AG09309 (cell line): ENCODE results near the gene GATC.
"Not testable (repeated sequence)": the region's sequence is repeated elsewhere in the genome, so short reads cannot be mapped to it uniquely, and the experiment has no call there.

ENCODE experiments used
- DNase-seq: peaks from one replicate; pipeline ENCODE4 v3.0.0-alpha.2; 2010; ENCODE audit warnings: low read depth
- H3K4me3 ChIP-seq: 2 replicates; pipeline ENCODE4 v1.5.1; 2011; ENCODE audit warnings: mild to moderate bottlenecking, low read depth, low read length, moderate library complexity; ENCODE audit not compliant: control insufficient read depth
- CTCF ChIP-seq: IDR thresholded peaks from 2 replicates; pipeline ENCODE4 v1.5.1; 2011; ENCODE audit warnings: mild to moderate bottlenecking, low read depth, low read length, inconsistent platforms; ENCODE audit not compliant: insufficient read depth, control insufficient read depth; ENCODE audit errors: missing control alignments

The GATC gene

DNA sequence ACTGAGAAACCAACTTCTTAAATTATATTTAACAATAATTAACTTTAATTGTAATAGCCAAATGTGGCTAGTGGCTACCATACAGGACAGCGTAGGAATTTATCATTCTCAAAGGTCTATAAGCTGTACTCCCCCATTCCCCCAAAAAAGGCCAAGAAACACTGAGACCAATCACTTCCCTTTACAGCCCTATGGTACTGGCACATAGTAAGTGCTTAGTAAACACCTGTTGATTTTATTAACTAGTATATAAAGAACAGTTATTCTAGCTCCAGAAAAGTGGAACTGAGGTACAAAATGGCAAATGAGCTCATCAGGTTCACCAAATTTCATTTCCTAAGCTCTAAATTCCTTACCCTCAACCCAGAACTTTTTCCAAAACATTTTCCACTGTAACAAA lies 29.4 kb downstream of the GATC start:
- no peak for DNase-seq
- TF ChIP-seq CTCF = no peak
- H3K4me3 ChIP-seq = no peak overlapping the region

GRCh38 chr12:120479458-120479857 lies 33.2 kb downstream of the GATC start:
- no peak for TF ChIP-seq CTCF
- no peak for DNase-seq
- no peak overlapping the region for H3K4me3 ChIP-seq

- no peak for TF ChIP-seq CTCF
- DNase-seq = no peak
- no peak overlapping the region for H3K4me3 ChIP-seq
Measured at GRCh38 chr12:120480211-120480610, 34.0 kb downstream of the GATC start.

- no peak for DNase-seq
- no peak overlapping the region for H3K4me3 ChIP-seq
- TF ChIP-seq CTCF = no peak
Measured at GRCh38 chr12:120481022-120481767, 35.0 kb downstream of the GATC start.

DNA sequence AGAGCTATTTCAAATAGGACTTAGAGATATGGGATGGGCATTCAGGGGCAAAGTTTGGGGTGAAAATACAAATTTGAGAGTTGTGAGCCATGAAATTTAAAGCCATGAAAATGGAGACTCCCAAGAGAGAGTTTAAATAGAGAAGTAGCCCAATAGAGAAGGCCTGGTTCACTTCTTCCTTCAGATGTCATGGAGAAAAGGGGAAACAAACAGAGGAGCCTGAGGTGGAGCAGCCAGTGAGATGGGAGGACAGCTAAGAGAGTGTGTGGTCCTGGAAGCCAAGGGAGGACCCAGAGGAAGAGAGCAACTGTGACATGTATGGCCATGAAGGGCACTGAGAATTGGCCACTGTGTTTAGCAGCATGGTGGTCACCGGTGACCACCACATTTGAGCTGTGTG lies 37.4 kb downstream of the GATC start:
- no peak overlapping the region for H3K4me3 ChIP-seq
- no peak for TF ChIP-seq CTCF
- DNase-seq = no peak

DNA sequence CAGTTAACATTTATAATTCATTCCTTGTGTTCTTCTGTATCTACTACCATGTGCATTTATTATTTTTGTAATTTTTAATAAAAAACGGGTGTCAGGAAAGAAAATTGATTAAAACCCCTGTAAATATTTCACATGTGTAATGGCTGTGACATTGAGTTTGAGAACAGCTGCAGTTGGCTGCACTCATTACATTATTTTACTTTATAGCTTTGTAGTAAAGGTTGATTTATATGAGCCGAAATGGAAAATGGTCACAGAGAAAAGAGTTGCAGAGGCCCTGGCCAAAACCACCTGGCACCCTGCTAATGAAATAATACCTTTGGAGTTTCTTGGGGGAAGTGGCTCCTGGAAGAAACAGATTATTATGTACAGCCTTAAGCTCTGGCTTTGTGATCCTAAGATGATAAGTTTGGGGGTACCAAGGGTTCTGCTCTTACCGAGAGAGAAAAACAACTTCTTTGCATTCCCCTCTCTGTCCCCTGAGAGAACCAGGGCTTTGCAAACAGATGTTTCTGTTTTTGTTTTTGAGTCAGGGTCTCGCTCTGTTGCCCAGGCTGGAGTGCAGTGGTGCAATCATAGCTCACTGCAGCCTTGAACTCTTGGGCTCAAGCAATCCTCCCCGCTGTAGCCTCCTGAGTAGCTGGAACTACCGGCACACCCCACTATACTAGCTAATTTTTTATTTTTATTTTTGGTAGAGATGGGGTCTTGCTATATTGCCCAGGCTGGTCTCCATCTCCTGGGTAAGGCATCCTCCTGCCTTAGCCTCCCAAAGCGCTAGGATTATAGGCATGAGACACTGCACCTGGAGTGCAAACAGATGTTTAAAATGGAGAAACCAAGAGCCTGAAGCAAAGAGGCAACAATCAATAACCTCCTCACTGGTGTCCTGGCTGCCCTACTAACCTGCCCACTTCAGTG lies 40.0 kb downstream of the GATC start:
- DNase-seq = no peak
- no peak overlapping the region for H3K4me3 ChIP-seq
- TF ChIP-seq CTCF = no peak

GRCh38 chr12:120487552-120487951 lies 41.3 kb downstream of the GATC start:
- not testable (repeated sequence) for H3K4me3 ChIP-seq, DNase-seq
